SKM-1 (cell line): ENCODE results near the gene GRPEL1.
"Not testable (repeated sequence)": the region's sequence is repeated elsewhere in the genome, so short reads cannot be mapped to it uniquely, and the experiment has no call there.

Experiments used
- DNase-seq: peaks from one replicate; lab custom pipeline; 2025; ENCODE audit not compliant: unreplicated experiment; lab: John Stamatoyannopoulos, UW

Gene GRPEL1

DNA sequence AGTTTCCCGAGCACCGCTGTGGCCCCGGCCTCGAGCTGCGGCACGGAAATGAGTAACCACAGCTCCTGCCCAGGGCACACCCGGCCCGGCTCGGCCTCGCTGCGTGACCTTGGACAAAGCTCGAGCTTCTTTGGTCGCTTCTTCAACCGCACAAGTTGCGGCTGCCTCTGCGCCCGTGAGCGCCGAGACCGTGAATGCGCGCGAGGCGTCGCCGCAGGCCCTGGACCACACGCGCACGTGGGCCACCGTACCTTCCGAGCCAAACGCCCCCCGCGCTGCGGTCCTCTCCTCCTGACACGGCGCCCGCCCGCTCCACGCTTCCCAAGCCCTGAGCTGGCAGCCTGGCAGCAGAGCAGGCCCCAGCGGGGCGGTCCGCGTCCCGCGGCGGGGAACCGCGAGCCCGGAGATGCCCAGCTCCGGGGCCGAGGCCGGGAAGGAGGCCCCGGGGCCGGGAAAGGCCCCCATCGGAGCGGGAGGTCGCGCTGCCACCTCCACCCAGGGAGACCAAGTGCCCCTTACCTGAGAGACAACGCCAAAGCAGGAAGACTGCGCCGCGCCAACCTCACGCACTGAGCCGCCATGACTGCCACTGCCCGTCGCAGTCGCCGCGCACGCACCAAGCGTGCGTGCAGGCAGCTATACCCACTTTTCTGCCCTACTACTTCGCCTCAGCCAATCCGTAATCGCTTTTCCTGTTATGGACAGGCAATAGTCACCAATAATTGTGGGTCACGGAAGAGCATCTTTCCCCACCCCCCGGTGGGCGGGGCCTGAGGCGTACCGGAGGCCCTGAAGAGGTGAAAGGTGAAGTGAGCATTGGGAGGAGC, at the start of gene GRPEL1:
Gene GRPEL1 (minus strand): TSS at position 613 of the 827 bp plus-strand sequence. CDS start 32 bp downstream, at position 581.
- DNase-seq, result peak; percentile 98

DNA sequence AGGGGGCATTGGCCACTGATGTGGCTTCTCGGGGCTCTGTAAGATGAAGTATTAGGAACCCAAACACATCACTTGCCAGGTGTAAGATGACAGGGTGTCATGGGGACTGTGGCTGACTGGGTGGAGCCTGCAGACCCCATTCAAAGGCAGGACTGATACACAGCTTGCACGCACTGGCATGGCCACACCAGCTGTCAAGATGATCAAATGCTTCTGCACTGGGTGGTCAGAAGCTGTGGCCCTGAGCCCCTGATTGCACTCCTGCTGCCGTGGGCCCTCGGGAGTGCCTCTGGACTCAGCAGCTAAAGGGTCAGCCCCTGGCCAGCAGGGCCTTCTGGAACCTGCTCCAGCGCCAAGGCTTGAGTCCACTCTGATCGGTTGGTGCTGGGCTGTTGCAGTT, 48.8 kb upstream of the GRPEL1 start:
- no peak for DNase-seq

DNA sequence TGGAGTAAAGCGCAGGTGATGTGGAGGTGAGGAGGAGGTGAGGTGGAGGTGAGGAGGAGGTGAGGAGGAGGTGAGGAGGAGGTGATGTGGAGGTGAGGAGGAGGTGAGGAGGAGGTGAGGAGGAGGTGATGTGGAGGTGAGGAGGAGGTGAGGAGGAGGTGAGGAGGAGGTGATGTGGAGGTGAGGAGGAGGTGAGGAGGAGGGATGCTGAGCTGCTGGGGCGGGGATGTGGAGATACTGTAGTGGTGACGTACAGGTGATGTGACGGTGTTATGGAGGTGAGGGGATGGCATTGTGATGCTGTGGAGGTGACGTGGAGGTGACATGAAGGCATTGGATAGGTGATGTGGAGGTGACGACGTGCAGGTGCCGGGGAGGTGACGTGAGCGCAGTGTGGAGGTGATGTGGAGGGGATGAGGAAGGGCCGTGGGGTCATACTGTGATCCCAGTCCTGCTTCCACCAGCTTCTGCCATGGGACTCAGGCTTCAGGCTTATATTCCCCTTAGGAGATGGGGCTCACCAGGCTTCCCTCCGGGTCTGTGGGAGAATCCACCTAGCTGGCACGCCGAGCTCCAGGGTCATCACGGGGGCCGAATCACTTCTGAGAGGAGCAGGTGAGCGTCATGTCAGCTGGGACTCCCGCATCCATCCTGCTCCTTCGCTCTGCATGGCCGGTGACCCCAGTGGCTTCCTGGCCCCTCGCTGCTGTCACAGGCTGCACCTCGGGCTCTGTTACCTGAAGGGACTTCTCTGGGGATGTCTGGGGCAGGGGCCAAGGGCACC, 47.9 kb upstream of the GRPEL1 start:
- no peak for DNase-seq

DNA sequence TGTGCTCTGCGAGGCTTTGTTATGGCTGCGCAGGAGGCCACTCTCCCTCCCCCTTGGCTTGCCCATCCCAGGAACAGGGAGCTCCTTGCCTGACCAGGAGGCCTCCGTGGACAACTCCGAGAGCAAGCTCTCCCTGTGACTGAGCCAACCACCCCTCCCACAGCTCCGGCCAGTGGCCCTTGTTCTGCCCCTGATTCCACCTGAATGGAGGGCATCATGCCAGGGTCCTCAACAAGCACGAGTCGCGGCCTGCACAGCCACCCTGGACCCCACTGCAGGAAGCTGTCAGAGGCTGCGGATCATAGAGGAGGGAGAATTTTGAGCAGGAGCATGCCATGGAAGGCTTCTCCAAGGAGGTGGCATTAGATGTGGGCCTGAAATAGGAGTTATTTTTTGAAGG, 44.8 kb upstream of the GRPEL1 start:
- DNase-seq, result no peak

DNA sequence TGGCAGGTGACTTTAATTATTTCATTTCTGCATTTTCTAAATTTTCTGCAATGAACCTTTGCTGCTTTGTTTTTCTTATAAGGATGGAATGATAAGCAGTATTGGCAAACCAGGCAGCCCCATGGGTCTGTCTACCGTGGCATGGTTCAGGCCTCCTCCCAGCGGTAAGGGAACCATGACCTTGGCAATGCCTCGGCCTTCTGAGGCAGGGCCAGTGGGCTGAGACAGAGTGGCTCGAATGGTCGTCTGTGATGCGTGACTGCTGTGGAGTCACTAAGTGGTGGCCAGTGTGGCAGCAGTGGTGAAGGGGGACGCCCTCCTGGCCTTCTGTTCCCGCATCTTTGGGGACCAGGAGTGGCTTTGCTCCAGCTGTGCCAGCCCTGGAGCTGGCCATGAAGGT, 43.6 kb upstream of the GRPEL1 start:
- DNase-seq, result no peak

DNA sequence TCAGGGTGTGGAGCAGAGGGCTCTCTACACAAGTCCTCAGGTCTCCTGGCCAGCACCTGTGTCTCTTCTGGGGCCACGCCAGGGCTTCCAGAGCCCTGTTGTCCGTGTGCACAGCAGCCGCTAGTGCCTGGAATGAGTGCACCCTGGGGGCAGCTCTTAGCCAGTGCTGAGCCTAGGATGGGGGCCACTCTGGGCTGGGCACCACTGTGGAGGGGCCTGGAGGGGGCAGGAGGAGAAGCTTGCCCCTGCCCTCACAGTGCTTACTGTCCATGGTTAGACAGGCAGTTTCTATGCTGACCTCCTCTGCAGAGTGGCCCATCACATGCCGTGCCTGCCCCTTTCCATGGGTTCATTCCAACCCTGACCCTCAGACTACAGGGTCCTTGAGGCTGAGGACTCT, 42.7 kb upstream of the GRPEL1 start:
- DNase-seq, result no peak

DNA sequence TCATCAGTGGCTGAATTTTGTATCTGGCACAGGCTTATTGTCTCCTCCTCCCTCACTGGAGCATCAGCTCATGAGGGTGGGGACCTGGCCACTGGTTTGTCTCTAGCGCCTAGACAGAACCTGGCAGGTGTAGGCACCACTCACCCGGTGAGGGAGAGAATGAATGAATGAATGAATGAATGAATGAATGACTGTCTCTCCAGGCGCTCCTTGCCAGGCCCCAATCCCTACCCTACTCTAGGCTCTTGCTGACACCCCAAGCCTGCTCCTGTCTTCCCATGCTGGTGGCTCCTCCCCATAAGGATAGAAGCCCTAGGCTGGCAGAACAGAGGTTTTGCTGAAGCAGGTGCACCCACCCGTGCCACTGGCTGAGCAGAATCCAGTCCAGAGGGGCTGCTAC, 41.3 kb upstream of the GRPEL1 start:
- no peak for DNase-seq

DNA sequence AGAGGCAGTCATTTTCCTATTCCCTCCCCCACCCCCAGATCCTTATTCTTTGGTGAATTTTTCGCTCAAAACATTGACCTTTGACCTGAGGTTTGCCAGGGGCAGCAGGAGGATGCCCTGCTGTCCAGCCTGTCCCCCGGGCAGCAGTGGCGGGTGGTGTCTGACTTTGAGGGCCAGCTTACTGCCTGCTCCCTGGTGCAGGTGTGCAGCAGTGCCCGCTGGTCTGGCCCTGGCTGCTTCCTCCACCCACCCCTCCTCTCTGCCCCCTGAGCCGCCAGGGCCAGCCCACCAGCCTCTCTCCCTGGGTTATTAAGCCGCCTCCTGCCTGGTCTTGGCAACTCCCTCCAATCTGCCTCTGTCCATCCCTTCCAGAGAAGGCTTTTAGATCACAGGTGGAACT, 40.8 kb upstream of the GRPEL1 start:
- no peak for DNase-seq

DNA sequence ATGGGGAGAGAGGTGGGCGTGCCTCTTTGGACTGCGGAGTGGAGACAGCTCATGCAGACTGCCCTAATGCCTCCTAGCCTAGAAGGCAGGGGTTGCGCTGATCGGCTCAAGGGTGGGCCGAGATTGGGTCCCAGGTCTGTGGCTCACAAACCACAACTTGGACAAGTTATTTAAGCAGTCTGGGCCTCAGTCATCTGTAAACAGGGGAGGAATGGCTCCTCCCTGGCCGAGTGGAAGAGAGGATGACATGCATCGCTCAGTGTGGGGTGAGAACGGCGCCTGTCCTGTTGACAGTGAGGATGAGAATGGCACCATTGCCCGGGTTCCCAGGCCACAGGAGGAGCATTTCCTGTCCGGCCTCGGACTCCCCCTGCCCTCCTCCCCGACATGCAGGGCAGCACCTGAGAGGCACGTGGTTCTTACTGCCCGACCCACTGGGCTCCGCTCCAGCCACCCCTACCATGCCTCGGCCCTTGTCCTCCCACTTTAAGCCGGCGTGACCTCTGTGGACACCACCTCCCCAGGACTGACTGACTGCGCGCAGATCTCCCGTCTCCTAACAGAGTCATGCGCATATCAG, 40.3 kb upstream of the GRPEL1 start:
- DNase-seq, result no peak

DNA sequence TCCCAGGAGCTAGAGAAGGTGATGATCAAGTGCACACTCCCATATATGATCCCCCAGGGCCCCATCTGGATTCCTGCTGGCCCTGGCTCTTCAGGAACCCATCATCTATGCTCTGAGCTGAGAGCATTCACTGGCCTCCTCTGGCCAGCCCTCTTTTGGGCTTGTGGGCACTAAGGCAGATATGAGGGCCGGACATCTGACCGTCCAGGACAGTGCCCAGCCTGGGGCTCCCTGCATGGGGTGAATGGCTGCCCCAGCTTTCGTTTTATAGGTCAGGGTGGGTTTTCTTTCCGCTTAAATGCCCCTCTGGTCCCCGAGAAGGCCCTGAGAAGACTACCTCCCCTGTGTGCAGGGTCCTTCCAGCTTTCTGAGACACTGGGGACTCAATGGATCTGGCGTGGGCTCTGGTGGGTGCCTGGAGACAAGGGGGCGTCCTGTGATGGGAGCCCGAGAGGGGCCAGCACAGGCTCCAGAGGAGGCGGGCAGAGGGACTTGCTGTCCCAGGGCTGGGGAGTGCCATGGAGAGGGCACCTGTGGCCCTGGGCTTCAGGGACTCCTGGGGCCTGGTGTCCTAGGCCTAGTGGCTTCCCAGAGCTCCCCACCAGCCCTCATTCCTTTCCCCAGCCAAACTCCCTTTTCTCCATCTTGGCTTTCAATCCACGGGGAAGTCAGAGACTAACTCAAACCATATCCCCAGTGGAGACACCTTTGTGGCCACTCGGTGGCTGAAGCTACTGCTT, 39.5 kb upstream of the GRPEL1 start:
- DNase-seq, result no peak

DNA sequence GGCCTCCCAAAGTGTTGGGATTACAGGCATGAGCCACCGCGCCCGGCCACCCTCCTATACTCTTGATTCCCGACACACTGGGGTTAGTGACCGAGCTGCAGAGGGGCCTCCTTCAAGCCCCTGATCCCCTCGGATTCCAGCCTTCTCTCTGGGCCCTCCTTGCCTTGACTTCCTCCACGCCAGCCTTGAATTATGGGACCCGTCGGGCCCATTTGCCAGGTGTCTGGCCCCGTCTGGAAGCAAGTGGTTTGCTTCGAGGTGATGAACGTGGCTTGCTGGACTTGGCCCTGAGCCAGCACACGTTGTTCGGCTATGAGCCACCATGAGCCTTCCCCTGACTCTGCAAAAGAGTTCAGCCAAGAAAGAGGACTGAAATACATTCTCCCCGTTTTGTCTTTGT, 37.4 kb upstream of the GRPEL1 start:
- no peak for DNase-seq

DNA sequence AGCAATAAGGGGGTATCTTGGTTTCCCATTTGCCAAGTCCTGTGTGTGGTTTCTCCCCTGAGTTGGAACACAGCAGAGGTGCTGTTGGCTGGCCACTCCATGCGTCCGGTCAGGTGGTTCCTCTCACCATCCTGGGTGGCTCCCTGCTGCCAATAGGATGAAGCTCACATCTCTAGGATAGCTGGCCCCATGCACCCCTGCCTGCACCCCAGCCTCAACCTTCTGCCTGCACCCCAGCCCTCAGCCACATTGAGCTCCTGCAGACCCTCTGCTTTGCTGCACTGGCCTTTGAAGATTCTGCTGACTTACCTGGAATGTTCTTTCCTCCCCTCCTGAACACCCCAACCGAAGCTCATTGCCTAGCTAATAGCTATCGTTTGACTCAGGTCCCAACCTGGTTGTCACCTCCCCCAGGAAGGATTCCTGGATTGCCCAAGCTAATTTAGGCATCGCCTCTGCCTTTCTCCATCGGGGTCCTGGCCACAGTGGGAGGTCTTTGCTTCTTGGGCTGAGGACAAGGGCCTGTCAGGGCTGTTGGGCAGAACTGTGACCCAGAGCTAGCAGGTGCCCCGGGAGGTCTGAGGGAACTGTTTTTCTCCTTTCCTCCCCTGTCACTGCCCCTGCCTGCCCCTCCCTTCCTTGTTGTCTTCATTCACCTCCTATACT, 36.6 kb upstream of the GRPEL1 start:
- DNase-seq, result no peak

DNA sequence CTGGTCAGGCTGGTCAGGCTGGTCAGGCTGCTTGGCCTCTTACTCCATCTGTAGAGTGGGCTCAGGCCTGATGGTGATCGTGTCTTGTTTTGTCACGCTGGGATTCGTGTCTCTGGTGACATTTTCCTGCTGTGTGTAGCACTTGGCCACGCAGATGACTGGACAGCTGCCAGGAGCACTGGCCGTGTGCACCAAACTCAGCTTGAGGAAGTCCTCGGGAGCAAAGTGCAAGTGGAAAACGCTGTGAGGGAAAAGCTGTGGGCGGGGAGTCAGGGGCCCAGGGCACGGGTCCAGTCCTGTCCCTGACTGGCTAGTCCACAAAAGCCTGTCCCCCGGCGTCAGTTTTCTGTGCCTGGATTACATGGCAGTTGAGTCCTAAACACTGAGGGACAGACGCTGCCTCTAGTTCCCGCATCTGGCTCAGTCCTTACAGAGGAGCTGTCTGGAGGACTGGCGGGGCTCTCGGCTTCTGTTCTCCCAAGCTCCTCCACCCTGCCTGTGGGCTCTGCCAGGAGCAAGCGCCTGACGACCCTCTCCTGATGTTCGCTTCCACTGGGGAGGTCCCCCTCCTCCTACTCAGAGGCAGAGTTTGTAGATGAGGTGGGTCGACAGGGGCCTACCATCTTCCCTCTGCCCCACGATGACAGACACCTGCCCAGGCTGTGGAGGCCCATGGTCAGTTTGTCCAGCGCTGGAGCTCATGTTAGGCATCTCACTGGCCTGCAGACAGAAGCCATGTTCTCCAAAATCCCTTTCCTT, 35.9 kb upstream of the GRPEL1 start:
- no peak for DNase-seq

DNA sequence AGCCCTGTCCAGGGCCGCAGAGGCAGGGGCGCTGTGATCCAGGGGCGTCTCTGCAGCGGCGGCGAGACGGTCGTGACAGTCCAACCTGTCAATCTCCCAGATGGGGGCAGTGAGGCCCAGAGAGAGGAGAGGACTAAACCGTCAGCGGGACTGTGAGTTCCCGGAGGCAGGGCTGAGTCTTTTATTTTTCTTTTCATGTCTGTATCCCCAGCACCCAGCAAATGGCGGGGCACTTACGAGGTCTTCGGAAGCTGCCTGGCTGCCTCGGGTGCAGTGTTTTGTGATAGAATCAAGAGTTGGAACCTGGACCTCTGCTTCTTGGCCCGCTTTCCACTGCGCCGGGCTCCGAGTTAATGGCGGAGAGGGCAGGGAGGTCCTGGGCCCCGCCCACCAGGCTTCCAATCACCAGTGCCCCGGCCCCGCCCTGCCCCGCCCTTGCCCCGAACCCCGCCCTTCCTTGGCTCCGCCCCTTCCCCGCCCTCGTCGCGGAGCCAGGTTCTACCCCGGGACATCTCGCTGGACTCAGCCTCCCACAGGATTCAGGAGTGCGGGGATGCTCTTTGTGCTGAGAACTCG, 35.3 kb upstream of the GRPEL1 start:
- peak; percentile 89 for DNase-seq

DNA sequence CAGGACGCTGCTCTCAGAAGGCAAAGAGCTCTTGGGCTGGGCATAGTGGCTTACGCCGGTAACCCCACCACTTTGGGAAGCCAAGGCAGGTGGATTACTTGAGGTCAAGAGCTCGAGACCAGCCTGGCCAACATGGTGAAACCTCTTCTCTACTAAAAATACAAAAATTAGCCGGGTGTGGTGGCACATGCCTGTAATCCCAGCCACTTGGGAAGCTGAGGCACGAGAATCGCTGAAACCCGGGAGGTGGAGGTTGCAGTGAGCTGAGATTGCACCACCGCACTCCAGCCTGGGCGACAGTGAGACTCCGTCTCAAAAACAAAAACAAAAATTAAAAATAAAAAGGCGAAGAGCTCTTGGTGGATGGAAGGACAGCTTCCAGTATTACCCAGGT, 34.6 kb upstream of the GRPEL1 start:
- DNase-seq, result not testable (repeated sequence)

DNA sequence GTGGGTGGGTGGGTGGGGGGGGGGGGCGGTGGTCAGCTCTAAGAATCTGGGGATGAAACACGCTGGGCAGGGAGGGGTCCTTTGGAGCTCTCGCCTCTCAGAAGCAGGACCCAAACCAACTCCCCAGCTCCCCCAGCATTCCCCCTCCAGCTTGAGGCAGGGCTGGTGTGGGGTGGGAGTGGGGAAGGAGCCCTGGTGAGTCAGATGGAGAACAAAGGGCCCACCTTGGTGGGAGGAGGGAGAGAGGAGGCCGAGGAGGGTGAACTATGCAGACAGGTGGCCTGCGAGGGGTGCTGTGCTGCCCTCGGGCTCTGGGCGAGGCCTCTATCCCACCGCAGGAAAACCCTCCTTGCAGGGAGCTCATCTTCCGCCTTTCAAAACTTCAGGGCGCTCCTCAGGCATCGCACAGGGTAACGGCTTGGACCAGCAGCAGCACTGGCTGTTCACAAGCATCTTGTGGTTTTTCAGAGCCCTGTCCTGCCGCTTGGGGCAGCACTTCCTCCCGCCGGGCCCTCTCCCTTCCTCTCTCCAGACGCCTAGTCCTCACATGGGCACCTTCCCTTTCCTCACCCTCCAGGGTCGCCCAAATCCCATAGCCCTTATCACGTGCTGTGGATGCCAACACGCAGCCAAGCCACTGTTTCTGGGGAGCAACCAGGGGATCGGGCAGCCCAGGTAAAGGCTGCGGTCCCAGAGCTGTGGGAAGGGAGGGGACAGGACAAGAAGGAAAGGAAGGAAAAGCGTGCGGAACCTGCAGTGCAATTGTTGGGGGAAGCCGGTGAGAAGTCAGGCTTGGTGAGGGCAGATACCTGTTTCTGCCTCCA, 34.0 kb upstream of the GRPEL1 start:
- peak; percentile 94 for DNase-seq

DNA sequence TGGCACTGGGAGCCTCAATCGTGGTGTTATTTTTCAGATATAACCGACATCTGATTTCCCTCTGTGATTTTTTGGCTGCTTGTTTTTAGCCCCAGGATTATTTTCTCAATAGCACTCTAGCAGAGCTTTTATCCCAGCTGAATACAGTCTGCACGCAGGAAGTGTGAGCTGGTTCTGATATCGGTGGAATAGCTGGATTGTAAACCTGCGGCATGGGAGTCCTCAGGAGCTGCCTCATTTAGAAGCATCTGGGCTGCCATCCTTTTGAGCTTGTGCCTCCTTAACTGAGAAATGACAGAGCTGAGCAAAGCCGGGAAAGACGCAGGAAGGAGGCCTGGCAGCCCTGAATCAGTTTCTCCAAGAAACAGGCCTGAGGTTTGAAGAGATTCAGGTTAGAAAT, 28.4 kb upstream of the GRPEL1 start:
- DNase-seq, result no peak

DNA sequence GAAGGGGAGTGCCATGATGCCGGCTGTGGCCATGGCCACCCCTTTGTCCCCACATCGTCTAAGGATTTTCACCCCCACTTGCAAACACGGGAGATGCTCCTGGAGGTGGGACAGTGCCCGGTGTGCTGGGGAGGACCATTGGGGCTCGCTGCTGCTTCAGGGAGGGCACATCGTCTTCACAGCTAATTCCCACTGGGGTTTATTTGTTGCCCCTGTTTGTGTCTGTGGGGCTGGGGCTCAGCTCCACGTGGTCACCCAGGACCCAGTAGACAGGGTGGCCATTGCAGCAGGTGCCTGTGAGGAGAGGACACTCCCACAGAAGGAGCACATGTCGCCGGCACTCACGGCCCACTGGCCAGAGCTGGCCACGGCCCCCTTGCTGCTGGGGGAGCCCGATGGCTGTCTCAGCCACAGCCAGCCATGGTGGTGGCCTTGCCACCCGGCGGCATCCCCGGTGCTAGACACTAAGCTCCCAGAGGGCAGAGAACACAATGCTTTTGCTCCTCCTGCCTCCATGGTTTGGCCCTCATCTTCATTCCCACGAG, 27.8 kb upstream of the GRPEL1 start:
- no peak for DNase-seq

DNA sequence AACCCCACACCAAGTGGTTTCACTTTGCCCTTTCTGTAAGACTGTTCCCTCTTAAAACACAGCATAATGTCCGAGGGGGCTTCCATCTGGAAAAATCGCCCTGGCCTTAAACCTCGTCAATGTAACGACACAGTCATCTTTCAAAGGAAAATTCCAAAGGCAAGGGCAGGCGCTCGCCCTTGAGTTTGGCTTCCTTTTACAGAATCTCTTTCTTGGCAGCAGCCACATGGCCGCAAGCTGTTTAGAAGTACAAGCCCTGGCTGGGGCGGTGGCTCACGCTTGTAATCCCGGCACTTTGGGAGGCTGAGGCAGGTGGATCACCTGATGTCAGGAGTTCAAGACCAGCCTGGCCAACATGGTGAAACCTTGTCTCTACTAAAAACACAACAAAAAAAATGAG, 27.1 kb upstream of the GRPEL1 start:
- no peak for DNase-seq
